DOHH2 (cell line): Measurements from ENCODE around the gene OR2T34.

Experiments used
- CTCF ChIP-seq: fragments of 200-600 bp; sonication (generic); IDR thresholded peaks from one replicate; pipeline ENCODE4 v1.5.1; 2014; ENCODE audit warnings: antibody characterized with exemption, mild to moderate bottlenecking, low read depth, low read length; ENCODE audit not compliant: poor library complexity, severe bottlenecking
- EZH2phosphoT487 ChIP-seq: fragments of 200-600 bp; sonication (generic); IDR thresholded peaks from 2 replicates; pipeline ENCODE4 v1.6.1; 2017; ENCODE audit warnings: borderline replicate concordance, mild to moderate bottlenecking, antibody characterized with exemption, low read length, moderate library complexity, mixed read lengths

DNA sequence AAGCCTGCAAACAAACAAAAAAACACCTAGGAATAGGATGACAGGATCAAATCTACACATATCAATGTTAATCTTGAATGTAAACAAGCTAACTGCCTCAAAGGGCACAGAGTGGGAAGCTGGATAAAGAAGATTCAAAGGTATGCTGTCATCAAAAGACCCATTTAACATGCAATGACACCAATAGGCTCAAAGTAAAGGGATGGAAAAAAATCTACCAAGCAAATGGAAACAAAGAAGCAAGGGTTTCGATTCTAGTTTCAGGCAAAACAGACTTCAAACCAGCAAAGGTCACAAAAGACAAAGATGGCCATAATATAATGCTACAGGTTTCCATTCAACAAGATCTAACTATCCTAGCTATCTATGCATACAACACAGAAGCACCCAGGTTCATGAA, 39.2 kb upstream of the OR2T34 start:
- TF ChIP-seq CTCF: no peak
- no peak for TF ChIP-seq EZH2phosphoT487
